K562 (cell line): ENCODE measurements around the gene NRF1. TPM values are rescaled to one million over a fixed set of nuclear protein-coding genes. Genes with fewer than 3 reads are reported as not detected.

Experiments used
- COPS2 ChIP-seq: fragments of 450-650 bp; conservative IDR thresholded peaks from 2 replicates; pipeline ENCODE4 v1.6.1; 2016; ENCODE audit warnings: mild to moderate bottlenecking, moderate library complexity
- CXXC5 ChIP-seq: fragments of 250-450 bp; sonication (Bioruptor Pico); IDR thresholded peaks from 2 replicates; pipeline ENCODE4 v1.8.0; 2022; ENCODE audit warnings: inconsistent platforms, mild to moderate bottlenecking, moderate library complexity
- GABPB1 ChIP-seq: sonication (generic); formaldehyde crosslinking; IDR thresholded peaks from 2 replicates; pipeline ENCODE4 v1.8.0; 2022; ENCODE audit warnings: mild to moderate bottlenecking, missing genetic modification reagents
- MEF2D ChIP-seq: conservative IDR thresholded peaks from 2 replicates; pipeline ENCODE4 v1.6.1; 2016; ENCODE audit warnings: low read depth, missing genetic modification characterization, missing compliant biosample characterization
- NFIC ChIP-seq: fragments of 450-650 bp; IDR thresholded peaks from 2 replicates; pipeline ENCODE4 v1.6.1; 2017; ENCODE audit warnings: mild to moderate bottlenecking, inconsistent platforms
- RBM14 ChIP-seq: fragments of 200-400 bp; formaldehyde crosslinking; IDR thresholded peaks from 2 replicates; pipeline ENCODE4 v1.6.1; 2018; ENCODE audit warnings: low read depth, mild to moderate bottlenecking, low read length, moderate library complexity, borderline replicate concordance; ENCODE audit not compliant: insufficient read depth
- ZFP1 ChIP-seq: fragments of 450-650 bp; formaldehyde crosslinking; IDR thresholded peaks from 2 replicates; pipeline ENCODE4 v1.4.0; 2020; ENCODE audit warnings: mild to moderate bottlenecking, mixed read lengths
- polyA plus RNA-seq, 8 experiments: library from polyadenylated mRNA; depleted of rRNA in 4 of 8; stranded (reverse) in 5 of 8; unstranded in 3 of 8; fragments of >200 nt; fragmentation: Nextera tagmentation in 2 of 8; fragmentation: Illumina TruSeq in 1 of 8; extraction: Ambion mirVana in 2 of 8; extraction: Trizol in 1 of 8; gene quantifications; 2 replicates each; pipeline versions ENCODE4 v1.2.1 to v1.2.3, GENCODE V29; 2011 to 2014; ENCODE audit warnings: inconsistent platforms in 1 of 8, missing spikeins in 1 of 8
- total RNA-seq, 7 experiments: library from RNA; depleted of rRNA in 6 of 7; stranded (reverse); fragments of >200 nt in 6 of 7; fragmentation: Illumina TruSeq in 2 of 7; extraction: Trizol in 2 of 7; gene quantifications; 2 replicates each; pipeline versions ENCODE4 v1.2.1 to v1.2.3, GENCODE V29; 2011 to 2021; ENCODE audit warnings: low replicate concordance in 1 of 7
- TF ChIP-seq, protein P1 (sequence below): fragments of 450-650 bp; IDR thresholded peaks from 2 replicates; pipeline ENCODE4 v1.6.1; 2016; ENCODE audit warnings: low read depth, mild to moderate bottlenecking, moderate library complexity
- TF ChIP-seq, protein P2 (sequence below): fragments of 250-450 bp; sonication (Bioruptor Pico); IDR thresholded peaks from 2 replicates; pipeline ENCODE4 v1.5.0; 2021
- TF ChIP-seq, protein P3 (sequence below): sonication (generic); formaldehyde crosslinking; IDR thresholded peaks from 2 replicates; pipeline ENCODE4 v1.8.0; 2023; ENCODE audit warnings: missing genetic modification reagents, mild to moderate bottlenecking, borderline replicate concordance

NRF1 gene
- total and polyA plus RNA-seq, 9 of the 15 experiments (the other 6 are each of a cell fraction or from before 2014, with no cell fraction given) = 8.6 to 28.8 (median 20.3) TPM

DNA sequence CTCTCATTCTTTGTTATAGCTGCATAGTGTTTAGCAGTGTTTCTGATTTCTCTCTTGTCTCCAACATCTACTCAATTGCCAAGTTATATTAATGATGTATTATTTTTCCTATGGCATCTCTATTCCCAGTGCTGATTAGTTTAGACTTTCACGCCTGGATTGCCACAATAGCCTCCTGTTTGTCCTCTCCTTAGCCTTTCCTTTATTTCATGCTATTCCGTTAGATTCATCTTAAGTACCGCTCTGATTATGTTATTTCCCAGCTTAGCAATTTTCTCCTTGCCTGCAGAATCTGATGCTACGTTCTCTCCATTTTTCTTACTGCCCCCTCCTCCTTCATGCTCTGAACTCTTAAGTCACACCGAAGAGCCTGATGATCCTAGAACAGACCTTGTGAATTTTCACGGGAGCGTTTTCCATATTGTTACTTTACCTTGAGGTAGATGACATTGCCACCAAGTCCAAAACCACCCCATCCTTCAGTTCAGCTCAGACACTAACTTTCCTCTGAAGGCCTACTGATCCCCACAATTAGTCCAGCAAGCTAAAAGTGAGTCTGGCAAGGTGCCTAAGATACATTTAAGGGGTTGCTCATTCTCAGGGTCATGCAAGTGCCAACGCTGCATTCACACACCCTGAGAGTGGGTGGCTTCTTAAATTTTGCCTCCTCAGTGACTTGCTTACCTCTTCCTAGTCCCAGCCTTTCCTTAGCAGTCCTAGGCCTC, 6.6 kb upstream of the NRF1 start (continued):
- TF ChIP-seq, protein P1, sequence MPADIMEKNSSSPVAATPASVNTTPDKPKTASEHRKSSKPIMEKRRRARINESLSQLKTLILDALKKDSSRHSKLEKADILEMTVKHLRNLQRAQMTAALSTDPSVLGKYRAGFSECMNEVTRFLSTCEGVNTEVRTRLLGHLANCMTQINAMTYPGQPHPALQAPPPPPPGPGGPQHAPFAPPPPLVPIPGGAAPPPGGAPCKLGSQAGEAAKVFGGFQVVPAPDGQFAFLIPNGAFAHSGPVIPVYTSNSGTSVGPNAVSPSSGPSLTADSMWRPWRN = no peak
- TF ChIP-seq, protein P2, sequence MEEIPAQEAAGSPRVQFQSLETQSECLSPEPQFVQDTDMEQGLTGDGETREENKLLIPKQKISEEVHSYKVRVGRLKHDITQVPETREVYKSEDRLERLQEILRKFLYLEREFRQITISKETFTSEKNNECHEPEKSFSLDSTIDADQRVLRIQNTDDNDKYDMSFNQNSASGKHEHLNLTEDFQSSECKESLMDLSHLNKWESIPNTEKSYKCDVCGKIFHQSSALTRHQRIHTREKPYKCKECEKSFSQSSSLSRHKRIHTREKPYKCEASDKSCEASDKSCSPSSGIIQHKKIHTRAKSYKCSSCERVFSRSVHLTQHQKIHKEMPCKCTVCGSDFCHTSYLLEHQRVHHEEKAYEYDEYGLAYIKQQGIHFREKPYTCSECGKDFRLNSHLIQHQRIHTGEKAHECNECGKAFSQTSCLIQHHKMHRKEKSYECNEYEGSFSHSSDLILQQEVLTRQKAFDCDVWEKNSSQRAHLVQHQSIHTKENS (CRISPR knock-in tag) = no peak
- TF ChIP-seq COPS2 (no peak), ZFP1 (CRISPR knock-in tag) (no peak), RBM14 (no peak), MEF2D (tag) (no peak), GABPB1 (CRISPR knock-in tag) (no peak), CXXC5 (CRISPR knock-in tag) (no peak), NFIC (peak; percentile 10; the same call in 1 of the 2 replicates)
- TF ChIP-seq, protein P3, sequence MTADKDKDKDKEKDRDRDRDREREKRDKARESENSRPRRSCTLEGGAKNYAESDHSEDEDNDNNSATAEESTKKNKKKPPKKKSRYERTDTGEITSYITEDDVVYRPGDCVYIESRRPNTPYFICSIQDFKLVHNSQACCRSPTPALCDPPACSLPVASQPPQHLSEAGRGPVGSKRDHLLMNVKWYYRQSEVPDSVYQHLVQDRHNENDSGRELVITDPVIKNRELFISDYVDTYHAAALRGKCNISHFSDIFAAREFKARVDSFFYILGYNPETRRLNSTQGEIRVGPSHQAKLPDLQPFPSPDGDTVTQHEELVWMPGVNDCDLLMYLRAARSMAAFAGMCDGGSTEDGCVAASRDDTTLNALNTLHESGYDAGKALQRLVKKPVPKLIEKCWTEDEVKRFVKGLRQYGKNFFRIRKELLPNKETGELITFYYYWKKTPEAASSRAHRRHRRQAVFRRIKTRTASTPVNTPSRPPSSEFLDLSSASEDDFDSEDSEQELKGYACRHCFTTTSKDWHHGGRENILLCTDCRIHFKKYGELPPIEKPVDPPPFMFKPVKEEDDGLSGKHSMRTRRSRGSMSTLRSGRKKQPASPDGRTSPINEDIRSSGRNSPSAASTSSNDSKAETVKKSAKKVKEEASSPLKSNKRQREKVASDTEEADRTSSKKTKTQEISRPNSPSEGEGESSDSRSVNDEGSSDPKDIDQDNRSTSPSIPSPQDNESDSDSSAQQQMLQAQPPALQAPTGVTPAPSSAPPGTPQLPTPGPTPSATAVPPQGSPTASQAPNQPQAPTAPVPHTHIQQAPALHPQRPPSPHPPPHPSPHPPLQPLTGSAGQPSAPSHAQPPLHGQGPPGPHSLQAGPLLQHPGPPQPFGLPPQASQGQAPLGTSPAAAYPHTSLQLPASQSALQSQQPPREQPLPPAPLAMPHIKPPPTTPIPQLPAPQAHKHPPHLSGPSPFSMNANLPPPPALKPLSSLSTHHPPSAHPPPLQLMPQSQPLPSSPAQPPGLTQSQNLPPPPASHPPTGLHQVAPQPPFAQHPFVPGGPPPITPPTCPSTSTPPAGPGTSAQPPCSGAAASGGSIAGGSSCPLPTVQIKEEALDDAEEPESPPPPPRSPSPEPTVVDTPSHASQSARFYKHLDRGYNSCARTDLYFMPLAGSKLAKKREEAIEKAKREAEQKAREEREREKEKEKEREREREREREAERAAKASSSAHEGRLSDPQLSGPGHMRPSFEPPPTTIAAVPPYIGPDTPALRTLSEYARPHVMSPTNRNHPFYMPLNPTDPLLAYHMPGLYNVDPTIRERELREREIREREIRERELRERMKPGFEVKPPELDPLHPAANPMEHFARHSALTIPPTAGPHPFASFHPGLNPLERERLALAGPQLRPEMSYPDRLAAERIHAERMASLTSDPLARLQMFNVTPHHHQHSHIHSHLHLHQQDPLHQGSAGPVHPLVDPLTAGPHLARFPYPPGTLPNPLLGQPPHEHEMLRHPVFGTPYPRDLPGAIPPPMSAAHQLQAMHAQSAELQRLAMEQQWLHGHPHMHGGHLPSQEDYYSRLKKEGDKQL (CRISPR knock-in tag) = no peak
